NOMO-1 (cell line): ENCODE data around the gene PDPK1.
"Not testable (repeated sequence)": the region's sequence is repeated elsewhere in the genome, so short reads cannot be mapped to it uniquely, and the experiment has no call there.

ENCODE experiments used
- DNase-seq, 2 experiments: peaks; one replicate each; lab custom pipeline; 2025; ENCODE audit not compliant: unreplicated experiment in 2 of 2; lab: John Stamatoyannopoulos, UW

PDPK1 gene

GRCh38 chr16:2539192-2539844, 1.5 kb downstream of the PDPK1 start:
- DNase-seq, result not testable (repeated sequence)

- DNase-seq, result not testable (repeated sequence)
These were observed 2.1 kb downstream of the PDPK1 start for GRCh38 chr16:2539845-2540458.

GRCh38 chr16:2540912-2541311, 3.1 kb downstream of the PDPK1 start:
- DNase-seq, result peak; percentile 34 to 61

- DNase-seq, result not testable (repeated sequence)
These were observed 3.6 kb downstream of the PDPK1 start for GRCh38 chr16:2541409-2541808.

GRCh38 chr16:2543771-2544170, 6.0 kb downstream of the PDPK1 start:
- DNase-seq, result not testable (repeated sequence)

GRCh38 chr16:2550283-2550878, 12.6 kb downstream of the PDPK1 start:
- DNase-seq, result not testable (repeated sequence)

- DNase-seq, result not testable (repeated sequence)
These were observed 13.6 kb downstream of the PDPK1 start for GRCh38 chr16:2551420-2551889.

- DNase-seq, result not testable (repeated sequence)
These were observed 17.0 kb downstream of the PDPK1 start for GRCh38 chr16:2554709-2555425.

GRCh38 chr16:2557150-2557549, 19.3 kb downstream of the PDPK1 start:
- DNase-seq, result not testable (repeated sequence)

- not testable (repeated sequence) for DNase-seq
These were observed 22.4 kb downstream of the PDPK1 start for GRCh38 chr16:2560131-2560797.

GRCh38 chr16:2560798-2561133, 22.9 kb downstream of the PDPK1 start:
- not testable (repeated sequence) for DNase-seq

GRCh38 chr16:2567506-2567905, 29.7 kb downstream of the PDPK1 start:
- DNase-seq, result not testable (repeated sequence)

GRCh38 chr16:2568573-2568972, 30.8 kb downstream of the PDPK1 start:
- DNase-seq, result not testable (repeated sequence)

GRCh38 chr16:2572704-2573103, 34.9 kb downstream of the PDPK1 start:
- DNase-seq, result not testable (repeated sequence)

- DNase-seq, result not testable (repeated sequence)
These were observed 38.0 kb downstream of the PDPK1 start for GRCh38 chr16:2575839-2576238.

GRCh38 chr16:2577044-2577443, 39.2 kb downstream of the PDPK1 start:
- DNase-seq, result not testable (repeated sequence)

- DNase-seq, result not testable (repeated sequence)
These were observed 41.1 kb downstream of the PDPK1 start for GRCh38 chr16:2578905-2579304.

- DNase-seq, result not testable (repeated sequence)
These were observed 42.3 kb downstream of the PDPK1 start for GRCh38 chr16:2580143-2580542.

- DNase-seq, result not testable (repeated sequence)
These were observed 43.0 kb downstream of the PDPK1 start for GRCh38 chr16:2580818-2581217.

- DNase-seq, result no peak
These were observed 47.2 kb downstream of the PDPK1 start for GRCh38 chr16:2584729-2585650.
